Measurements from ENCODE around the gene ZSCAN16. TPM values are rescaled to one million over a fixed set of nuclear protein-coding genes. Genes with fewer than 3 reads are reported as not detected.
A peak's percentile ranks its signal among the peaks of the same experiment; 100 is the strongest.
"Not testable (repeated sequence)": the region's sequence is repeated elsewhere in the genome, so short reads cannot be mapped to it uniquely, and the experiment has no call there.

Gene ZSCAN16
- total RNA-seq, 2 experiments from 2014 or later: 2.8 to 3.6 TPM

GRCh38 chr6:28104392-28105244 is 19.8 kb upstream of the ZSCAN16 start:
- Mint-ChIP-seq H3K27ac (peak overlapping the region; percentile 88), H3K9me3 (no peaks in the 10 kb centered on the region), H3K36me3 (no peaks in the 10 kb centered on the region), H3K27me3 (peaks cover 4% of the 10 kb centered on the region), H3K4me1 (ENCODE audit: low read depth) (peaks cover 4% of the 10 kb centered on the region), H3K4me3 (peak overlapping the region; percentile 80)
- peak; percentile 89 for DNase-seq
- POLR2A ChIA-PET: interaction anchor here (0.6 to 1.7 kb wide), 12 partner anchors 18 to 266 kb away, joined by 3 to 8 read pairs (median 4); partner anchors contain the start of genes ZKSCAN8, ZSCAN16 and ZSCAN26
- CTCF ChIA-PET: interaction anchor here (0.6 to 2.3 kb wide), 9 partner anchors 8 to 253 kb away, joined by 3 to 13 read pairs (median 4); partner anchors contain the start of gene ZSCAN16
- intact Hi-C loops (cut with micrococcal nuclease): loop anchor here (1.0 kb wide), 3 partner anchors 20 to 33 kb away; partner anchors contain the start of genes ZNF165 and ZSCAN16

DNA sequence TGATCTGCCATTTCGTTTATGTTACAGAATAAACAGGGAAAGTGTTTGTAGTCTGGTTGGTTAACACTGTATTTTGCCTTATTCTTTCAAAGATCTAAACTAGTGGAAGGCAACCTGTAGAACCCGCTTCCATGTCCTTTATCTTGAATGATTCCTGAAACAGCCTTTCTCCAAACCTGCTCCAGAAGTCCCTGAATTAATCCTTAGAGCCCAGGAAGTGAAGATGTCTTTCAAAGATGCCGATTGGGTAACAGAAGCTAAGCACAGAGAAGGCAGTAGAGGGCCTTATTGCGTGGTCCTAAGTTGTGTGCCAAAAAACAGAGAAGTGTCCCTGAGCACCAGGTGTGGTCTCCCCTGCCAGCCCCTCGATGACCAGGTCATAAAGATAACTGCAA is 19.2 kb upstream of the ZSCAN16 start:
- H3K4me3 Mint-ChIP-seq: peak overlapping the region; percentile 80
- ChIA-PET POLR2A (interaction anchor here (0.7 to 1.7 kb wide), 10 partner anchors 18 to 266 kb away, joined by 3 to 8 read pairs (median 4); partner anchors contain the start of genes ZSCAN16 and ZSCAN26), CTCF (interaction anchor here (0.6 to 2.3 kb wide), 6 partner anchors 19 to 250 kb away, joined by 3 to 13 read pairs (median 6); partner anchors contain the start of gene ZSCAN16)
- H3K9me3 Mint-ChIP-seq: no peaks in the 10 kb centered on the region
- no peak overlapping the region for H3K27ac Mint-ChIP-seq
- peaks cover 3% of the 10 kb centered on the region for H3K27me3 Mint-ChIP-seq
- H3K4me1 Mint-ChIP-seq (ENCODE audit: low read depth): peaks cover 4% of the 10 kb centered on the region
- DNase-seq: no peak
- H3K36me3 Mint-ChIP-seq: no peaks in the 10 kb centered on the region
- intact Hi-C loops (cut with micrococcal nuclease): no loop called here

- no peak overlapping the region for H3K27ac Mint-ChIP-seq
- no peak overlapping the region for H3K4me3 Mint-ChIP-seq
- POLR2A ChIA-PET: no interaction called here
- CTCF ChIA-PET: interaction anchor here (2.0 kb wide), 1 partner anchor 249 kb away, joined by 7 read pairs; no protein-coding TSS in a partner anchor
- no peak for DNase-seq
- peaks cover 4% of the 10 kb centered on the region for H3K4me1 Mint-ChIP-seq (ENCODE audit: low read depth)
- no peaks in the 10 kb centered on the region for H3K9me3 Mint-ChIP-seq
- intact Hi-C loops (cut with micrococcal nuclease): no loop called here
- H3K36me3 Mint-ChIP-seq: no peaks in the 10 kb centered on the region
- H3K27me3 Mint-ChIP-seq: peaks cover 3% of the 10 kb centered on the region
Observed at GRCh38 chr6:28107506-28107905, 16.9 kb upstream of the ZSCAN16 start.

GRCh38 chr6:28111964-28112363 is 12.4 kb upstream of the ZSCAN16 start:
- intact Hi-C loops (cut with micrococcal nuclease): no loop called here
- peaks cover 3% of the 10 kb centered on the region for H3K27me3 Mint-ChIP-seq
- ChIA-PET CTCF (no interaction called here), POLR2A (no interaction called here)
- H3K4me3 Mint-ChIP-seq: no peak overlapping the region
- no peaks in the 10 kb centered on the region for H3K4me1 Mint-ChIP-seq (ENCODE audit: low read depth)
- H3K9me3 Mint-ChIP-seq: no peaks in the 10 kb centered on the region
- DNase-seq: no peak
- H3K27ac Mint-ChIP-seq: no peak overlapping the region
- peaks cover 19% of the 10 kb centered on the region for H3K36me3 Mint-ChIP-seq

DNA sequence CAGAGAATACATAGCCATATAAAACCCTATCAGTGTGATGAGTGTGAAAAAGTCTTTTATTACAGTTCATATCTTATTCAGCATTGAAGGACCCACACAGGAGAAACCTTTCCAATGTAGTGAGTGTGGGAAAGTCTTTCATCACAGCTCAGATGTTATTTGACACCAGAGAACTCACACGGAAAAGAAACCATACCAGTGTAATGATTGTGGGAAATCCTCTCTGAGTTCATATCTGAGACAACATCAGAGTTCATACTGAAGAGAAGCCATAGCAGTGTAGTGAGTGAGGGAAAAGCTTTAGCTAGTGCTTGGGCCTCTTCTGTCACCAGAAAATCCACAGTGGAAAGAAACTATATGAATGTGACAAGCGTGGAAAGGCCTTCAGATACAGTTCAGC is 8.6 kb upstream of the ZSCAN16 start:
- ChIA-PET POLR2A (no interaction called here), CTCF (interaction anchor here (1.1 kb wide), 1 partner anchor 240 kb away, joined by 3 read pairs; no protein-coding TSS in a partner anchor)
- intact Hi-C loops (cut with micrococcal nuclease): no loop called here
- Mint-ChIP-seq H3K4me1 (ENCODE audit: low read depth) (no peaks in the 10 kb centered on the region), H3K9me3 (no peaks in the 10 kb centered on the region), H3K27ac (no peak overlapping the region), H3K36me3 (peaks cover 33% of the 10 kb centered on the region), H3K4me3 (no peak overlapping the region), H3K27me3 (no peaks in the 10 kb centered on the region)
- DNase-seq: no peak

DNA sequence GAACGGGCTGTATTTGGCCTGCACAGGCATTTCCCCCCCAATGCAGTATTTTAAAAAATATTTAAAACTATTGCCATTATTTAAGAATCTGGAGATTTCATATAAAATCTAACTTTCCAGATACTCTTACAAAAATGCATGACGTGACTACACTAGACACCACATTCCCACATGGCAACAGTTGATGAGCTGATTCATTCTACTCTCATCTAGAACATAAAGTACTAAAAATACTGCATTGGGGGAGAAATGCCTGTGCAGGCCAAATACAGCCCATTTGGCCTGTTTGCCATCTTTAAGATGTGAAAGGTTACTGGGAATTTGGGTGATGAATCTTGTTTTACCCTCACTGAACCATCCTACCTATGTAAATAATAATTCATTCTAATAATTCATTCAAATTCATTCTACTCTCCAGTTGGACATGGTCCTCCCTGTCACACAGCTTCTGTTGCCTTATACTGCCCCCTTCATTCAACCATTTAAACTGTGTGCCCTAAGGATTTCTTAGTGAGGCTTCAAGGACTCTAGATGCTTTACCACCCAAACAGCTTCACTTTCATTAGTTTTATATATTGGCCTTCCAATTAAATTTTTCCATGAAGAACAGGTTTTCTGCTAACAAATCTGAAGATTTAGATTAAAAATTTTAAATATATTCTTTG is 6.9 kb upstream of the ZSCAN16 start:
- Mint-ChIP-seq H3K36me3 (peaks cover 38% of the 10 kb centered on the region), H3K4me1 (ENCODE audit: low read depth) (no peaks in the 10 kb centered on the region), H3K27me3 (no peaks in the 10 kb centered on the region), H3K4me3 (no peak overlapping the region), H3K27ac (no peak overlapping the region), H3K9me3 (no peaks in the 10 kb centered on the region)
- intact Hi-C loops (cut with micrococcal nuclease): no loop called here
- DNase-seq: no peak
- ChIA-PET CTCF (no interaction called here), POLR2A (no interaction called here)

DNA sequence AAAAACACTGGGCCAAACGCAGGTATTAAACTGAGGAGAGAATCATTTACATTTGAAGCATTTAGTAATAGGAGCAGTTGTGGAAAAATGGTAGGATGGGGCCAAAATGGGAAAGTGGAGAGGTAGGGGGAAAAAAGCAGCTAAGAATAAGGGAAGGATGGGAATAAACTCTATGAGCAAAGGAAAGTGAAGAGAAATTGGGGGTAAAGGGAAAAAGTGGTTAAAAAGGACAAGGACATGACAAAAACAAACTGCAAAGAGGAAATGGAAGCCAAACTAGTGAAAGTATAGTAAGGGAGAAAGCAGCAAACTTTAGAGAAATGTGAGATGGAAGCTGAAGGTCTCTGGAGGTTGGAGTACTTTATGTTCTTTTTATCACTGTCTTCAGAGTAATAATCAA is 6.2 kb upstream of the ZSCAN16 start:
- DNase-seq: no peak
- ChIA-PET POLR2A (no interaction called here), CTCF (no interaction called here)
- Mint-ChIP-seq H3K27me3 (no peaks in the 10 kb centered on the region), H3K27ac (no peak overlapping the region), H3K9me3 (no peaks in the 10 kb centered on the region), H3K4me1 (ENCODE audit: low read depth) (no peaks in the 10 kb centered on the region), H3K4me3 (no peak overlapping the region), H3K36me3 (peaks cover 39% of the 10 kb centered on the region)
- intact Hi-C loops (cut with micrococcal nuclease): no loop called here

GRCh38 chr6:28121876-28122275 is 2.5 kb upstream of the ZSCAN16 start:
- peaks cover 23% of the 10 kb centered on the region for H3K4me1 Mint-ChIP-seq (ENCODE audit: low read depth)
- CTCF ChIA-PET: no interaction called here
- no peak overlapping the region for H3K27ac Mint-ChIP-seq
- no peak overlapping the region for H3K4me3 Mint-ChIP-seq
- H3K27me3 Mint-ChIP-seq: no peaks in the 10 kb centered on the region
- POLR2A ChIA-PET: no interaction called here
- H3K36me3 Mint-ChIP-seq: peaks cover 25% of the 10 kb centered on the region
- no peaks in the 10 kb centered on the region for H3K9me3 Mint-ChIP-seq
- no peak for DNase-seq
- intact Hi-C loops (cut with micrococcal nuclease): no loop called here

GRCh38 chr6:28122283-28122682 is 2.1 kb upstream of the ZSCAN16 start:
- H3K4me3 Mint-ChIP-seq; H3K27ac Mint-ChIP-seq; intact Hi-C loops (cut with micrococcal nuclease); H3K27me3 Mint-ChIP-seq; DNase-seq; H3K9me3 Mint-ChIP-seq: not testable (repeated sequence)
- peaks cover 23% of the 10 kb centered on the region for H3K4me1 Mint-ChIP-seq (ENCODE audit: low read depth)
- peaks cover 24% of the 10 kb centered on the region for H3K36me3 Mint-ChIP-seq
- ChIA-PET POLR2A (interaction anchor here (1.0 to 1.4 kb wide), 2 partner anchors 16 to 17 kb away, joined by 3 read pairs; no protein-coding TSS in a partner anchor), CTCF (interaction anchor here (1.2 to 1.4 kb wide), 2 partner anchors 20 to 234 kb away, joined by 3 to 6 read pairs; no protein-coding TSS in a partner anchor)

DNA sequence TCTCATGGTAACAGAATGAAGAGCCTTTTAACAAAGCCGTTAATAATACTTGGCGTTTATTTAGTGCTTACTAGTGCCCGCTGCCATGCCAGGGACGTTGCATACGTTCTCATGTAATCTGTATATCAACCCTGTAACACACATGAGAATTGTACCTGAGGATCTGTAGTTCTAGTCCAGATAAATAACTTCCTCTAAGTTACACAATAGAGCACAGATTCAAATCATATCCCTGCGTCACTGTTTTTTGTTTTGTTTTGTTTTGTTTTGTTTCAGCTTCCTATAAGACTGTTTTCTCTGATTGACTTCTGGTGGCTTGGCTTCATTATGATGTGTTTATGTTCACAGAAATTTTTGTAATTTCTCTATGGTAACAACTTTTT is 553 bp downstream of the ZSCAN16 start:
- peak overlapping the region; percentile 91 for H3K27ac Mint-ChIP-seq
- ChIA-PET POLR2A (interaction anchor here (0.7 to 2.0 kb wide), 5 partner anchors 10 to 240 kb away, joined by 3 to 10 read pairs (median 5); partner anchors contain the start of gene ZKSCAN8), CTCF (interaction anchor here (1.4 to 3.0 kb wide), 4 partner anchors 14 to 231 kb away, joined by 3 to 16 read pairs (median 10); partner anchors contain the start of gene ZKSCAN8)
- H3K9me3 Mint-ChIP-seq: no peaks in the 10 kb centered on the region
- peaks cover 38% of the 10 kb centered on the region for H3K4me1 Mint-ChIP-seq (ENCODE audit: low read depth)
- intact Hi-C loops (cut with micrococcal nuclease): loop anchor here (1.0 to 2.0 kb wide), 2 partner anchors 16 to 21 kb away; partner anchors contain the start of gene ZKSCAN8
- H3K36me3 Mint-ChIP-seq: peaks cover 28% of the 10 kb centered on the region
- DNase-seq: no peak
- no peaks in the 10 kb centered on the region for H3K27me3 Mint-ChIP-seq
- peak overlapping the region; percentile 91 for H3K4me3 Mint-ChIP-seq

DNA sequence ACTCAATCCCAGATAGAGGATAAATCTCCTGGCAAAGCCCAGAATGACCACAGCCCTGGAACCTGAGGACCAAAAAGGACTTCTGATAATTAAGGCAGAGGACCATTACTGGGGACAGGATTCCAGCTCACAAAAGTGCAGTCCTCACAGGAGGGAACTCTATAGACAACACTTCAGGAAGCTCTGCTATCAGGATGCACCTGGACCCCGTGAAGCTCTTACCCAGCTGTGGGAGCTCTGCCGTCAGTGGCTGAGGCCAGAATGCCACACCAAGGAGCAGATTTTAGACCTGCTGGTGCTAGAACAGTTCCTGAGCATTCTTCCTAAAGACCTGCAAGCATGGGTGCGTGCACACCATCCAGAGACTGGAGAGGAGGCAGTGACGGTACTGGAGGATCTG is 992 bp downstream of the ZSCAN16 start:
- Mint-ChIP-seq H3K27ac (peak overlapping the region; percentile 91), H3K9me3 (no peaks in the 10 kb centered on the region), H3K4me1 (ENCODE audit: low read depth) (peaks cover 38% of the 10 kb centered on the region), H3K4me3 (peak overlapping the region; percentile 91), H3K27me3 (no peaks in the 10 kb centered on the region), H3K36me3 (peaks cover 25% of the 10 kb centered on the region)
- CTCF ChIA-PET: interaction anchor here (1.4 to 3.0 kb wide), 4 partner anchors 14 to 230 kb away, joined by 3 to 16 read pairs (median 10); partner anchors contain the start of gene ZKSCAN8
- no peak for DNase-seq
- intact Hi-C loops (cut with micrococcal nuclease): loop anchor here (2.0 kb wide), 1 partner anchor 15 kb away; the partner anchor contains the start of gene ZKSCAN8
- POLR2A ChIA-PET: interaction anchor here (0.7 to 2.0 kb wide), 4 partner anchors 11 to 240 kb away, joined by 3 to 10 read pairs (median 6); partner anchors contain the start of gene ZKSCAN8

Data from activated CD4-positive, alpha-beta memory T cell treated with anti-CD3 and anti-CD28 coated beads for 36 hours (primary cell).